IPS-15b (cell line): ENCODE measurements around the gene ASTN2.

Experiments used
- H3K27me3 ChIP-seq: one replicate; pipeline ENCODE4 v1.6.1; 2013; ENCODE audit warnings: low read length; ENCODE audit not compliant: control insufficient read depth, insufficient read depth
- H3K36me3 ChIP-seq: one replicate; pipeline ENCODE4 v1.6.1; 2013; ENCODE audit warnings: low read length; ENCODE audit not compliant: control insufficient read depth, insufficient read depth
- H3K4me1 ChIP-seq: one replicate; pipeline ENCODE4 v1.6.1; 2013; ENCODE audit warnings: mild to moderate bottlenecking, low read length; ENCODE audit not compliant: control insufficient read depth, insufficient read depth
- H3K4me3 ChIP-seq: one replicate; pipeline ENCODE4 v1.5.1; 2013; ENCODE audit warnings: low read depth, low read length
- H3K9ac ChIP-seq: one replicate; pipeline ENCODE4 v1.6.1; 2013; ENCODE audit warnings: low read depth, mild to moderate bottlenecking, low read length
- H3K9me3 ChIP-seq: one replicate; pipeline ENCODE4 v1.6.1; 2013; ENCODE audit warnings: mild to moderate bottlenecking, low read length; ENCODE audit not compliant: control insufficient read depth, insufficient read depth

ASTN2 gene

GRCh38 chr9:117231012-117231411, 183.8 kb downstream of the ASTN2 start:
- no peak overlapping the region for H3K4me3 ChIP-seq
- H3K36me3 ChIP-seq, result no peaks in the 10 kb centered on the region
- H3K9me3 ChIP-seq, result no peaks in the 10 kb centered on the region
- no peaks in the 10 kb centered on the region for H3K27me3 ChIP-seq
- H3K9ac ChIP-seq, result no peak overlapping the region
- no peaks in the 10 kb centered on the region for H3K4me1 ChIP-seq

DNA sequence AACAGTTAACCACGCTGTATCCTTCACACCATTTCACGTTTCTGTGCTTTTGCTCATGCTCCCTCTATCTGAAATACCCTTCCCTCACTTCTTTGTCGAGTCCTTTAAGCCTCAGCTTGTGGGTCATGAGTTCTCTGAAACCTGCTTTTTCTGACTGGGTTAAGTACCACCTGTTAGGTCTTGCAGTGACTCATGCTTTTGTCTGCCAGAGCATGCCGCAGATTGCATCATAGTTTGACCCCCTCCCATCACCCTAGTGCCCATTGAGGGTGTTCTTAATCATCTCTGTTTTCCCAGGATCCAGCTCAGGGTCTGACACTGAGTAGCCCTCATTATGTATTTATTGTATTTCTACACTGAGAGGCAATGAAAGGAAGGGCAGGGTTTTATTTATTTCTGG, 190.2 kb downstream of the ASTN2 start:
- Histone ChIP-seq H3K9me3 (no peaks in the 10 kb centered on the region), H3K36me3 (no peaks in the 10 kb centered on the region), H3K4me1 (no peaks in the 10 kb centered on the region), H3K9ac (no peak overlapping the region), H3K27me3 (no peaks in the 10 kb centered on the region), H3K4me3 (no peak overlapping the region)

DNA sequence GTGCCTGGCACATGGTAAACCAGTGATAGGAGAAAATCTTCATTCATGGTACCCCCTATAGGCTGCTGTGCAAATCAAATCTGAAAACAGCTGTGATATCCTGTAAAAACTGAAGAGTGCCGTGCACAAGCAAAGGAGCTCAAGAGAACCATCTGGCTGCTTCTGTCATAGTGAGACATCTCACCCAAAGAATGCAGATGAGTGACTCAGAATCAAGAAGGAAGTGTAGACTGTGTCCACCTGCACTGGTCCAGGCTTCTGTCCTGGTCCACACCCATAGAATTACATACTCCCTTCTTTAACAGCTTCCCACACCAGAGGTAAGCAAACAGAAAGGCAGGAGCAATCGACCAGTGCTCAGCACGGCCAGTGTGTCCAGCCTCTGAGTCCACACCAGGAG, 195.9 kb downstream of the ASTN2 start:
- Histone ChIP-seq H3K9ac (no peak overlapping the region), H3K9me3 (no peaks in the 10 kb centered on the region), H3K27me3 (no peaks in the 10 kb centered on the region), H3K4me1 (no peaks in the 10 kb centered on the region), H3K36me3 (no peaks in the 10 kb centered on the region), H3K4me3 (no peak overlapping the region)

DNA sequence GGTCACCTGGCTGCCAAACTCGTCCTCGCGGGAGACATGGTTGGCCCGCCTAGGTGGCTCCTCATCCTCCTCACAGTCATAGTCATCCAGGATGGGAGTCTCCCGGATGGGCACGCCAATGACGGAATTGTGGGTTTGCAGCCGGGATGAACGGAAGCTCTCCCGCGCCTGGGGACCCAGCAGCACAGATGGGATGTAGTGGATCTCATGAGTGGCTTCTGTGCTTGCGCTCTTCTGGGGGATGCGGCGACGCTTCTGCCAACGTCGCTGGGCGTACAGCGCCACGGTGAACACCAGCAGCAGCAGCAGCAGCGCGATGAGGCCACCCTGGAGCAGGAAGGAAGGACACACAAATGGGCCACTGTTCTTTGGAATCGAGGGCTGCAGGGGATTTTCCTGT, 200.4 kb downstream of the ASTN2 start:
- no peaks in the 10 kb centered on the region for H3K9me3 ChIP-seq
- no peak overlapping the region for H3K9ac ChIP-seq
- no peaks in the 10 kb centered on the region for H3K36me3 ChIP-seq
- H3K4me1 ChIP-seq, result peaks cover 4% of the 10 kb centered on the region
- no peak overlapping the region for H3K4me3 ChIP-seq
- no peaks in the 10 kb centered on the region for H3K27me3 ChIP-seq

GRCh38 chr9:117211280-117211679, 203.6 kb downstream of the ASTN2 start:
- Histone ChIP-seq H3K36me3 (no peaks in the 10 kb centered on the region), H3K27me3 (no peaks in the 10 kb centered on the region), H3K9ac (no peak overlapping the region), H3K4me1 (peaks cover 4% of the 10 kb centered on the region), H3K9me3 (no peaks in the 10 kb centered on the region), H3K4me3 (no peak overlapping the region)

GRCh38 chr9:117205806-117206205, 209.1 kb downstream of the ASTN2 start:
- no peaks in the 10 kb centered on the region for H3K9me3 ChIP-seq
- no peaks in the 10 kb centered on the region for H3K36me3 ChIP-seq
- no peak overlapping the region for H3K4me3 ChIP-seq
- no peak overlapping the region for H3K9ac ChIP-seq
- H3K27me3 ChIP-seq, result no peaks in the 10 kb centered on the region
- no peaks in the 10 kb centered on the region for H3K4me1 ChIP-seq

GRCh38 chr9:117204971-117205370, 209.9 kb downstream of the ASTN2 start:
- H3K9ac ChIP-seq, result no peak overlapping the region
- no peaks in the 10 kb centered on the region for H3K36me3 ChIP-seq
- H3K9me3 ChIP-seq, result no peaks in the 10 kb centered on the region
- H3K4me3 ChIP-seq, result no peak overlapping the region
- H3K27me3 ChIP-seq, result no peaks in the 10 kb centered on the region
- H3K4me1 ChIP-seq, result no peaks in the 10 kb centered on the region

DNA sequence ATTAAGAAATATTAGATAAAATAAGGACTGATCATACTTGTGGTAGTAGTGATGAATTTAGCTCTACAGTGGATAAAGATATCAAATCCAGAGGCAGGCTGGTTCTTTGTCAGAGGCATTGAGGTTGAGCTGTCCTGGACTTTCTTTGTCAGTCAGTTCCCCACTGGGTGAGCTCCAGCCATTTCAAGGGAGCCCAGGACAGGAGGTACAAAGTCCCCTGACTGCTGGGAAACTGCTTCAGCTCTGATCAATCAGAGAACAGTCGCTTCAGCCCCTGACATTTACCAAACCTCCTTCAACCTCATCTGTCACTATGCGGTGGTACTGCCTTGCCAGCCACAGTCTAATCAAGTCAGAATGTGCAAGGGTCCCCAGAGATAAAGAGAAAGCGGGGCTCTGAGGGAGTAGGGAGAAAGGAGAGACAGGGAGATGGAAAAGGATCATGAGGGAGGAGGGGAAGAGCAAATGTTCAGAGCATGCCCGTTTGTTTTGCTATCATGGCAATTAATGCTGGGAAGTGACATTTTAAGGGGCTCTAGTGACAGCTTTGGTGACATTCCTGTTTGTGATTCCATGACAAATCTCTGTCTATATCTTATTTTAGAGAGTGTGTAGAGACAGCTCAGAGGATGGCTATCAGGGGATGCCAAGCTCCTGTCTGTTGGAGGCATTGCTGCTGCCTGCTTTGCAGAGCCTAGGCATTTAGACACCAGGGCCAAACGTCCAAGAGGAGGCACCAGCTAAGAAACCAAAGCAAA, 223.2 kb downstream of the ASTN2 start:
- H3K9ac ChIP-seq, result no peak overlapping the region
- no peaks in the 10 kb centered on the region for H3K4me1 ChIP-seq
- H3K4me3 ChIP-seq, result no peak overlapping the region
- H3K36me3 ChIP-seq, result no peaks in the 10 kb centered on the region
- H3K27me3 ChIP-seq, result no peaks in the 10 kb centered on the region
- H3K9me3 ChIP-seq, result no peaks in the 10 kb centered on the region

- no peak overlapping the region for H3K4me3 ChIP-seq
- H3K36me3 ChIP-seq, result no peaks in the 10 kb centered on the region
- H3K4me1 ChIP-seq, result no peaks in the 10 kb centered on the region
- no peaks in the 10 kb centered on the region for H3K9me3 ChIP-seq
- H3K27me3 ChIP-seq, result no peaks in the 10 kb centered on the region
- no peak overlapping the region for H3K9ac ChIP-seq
Measured at GRCh38 chr9:117189121-117189520, 225.7 kb downstream of the ASTN2 start.

DNA sequence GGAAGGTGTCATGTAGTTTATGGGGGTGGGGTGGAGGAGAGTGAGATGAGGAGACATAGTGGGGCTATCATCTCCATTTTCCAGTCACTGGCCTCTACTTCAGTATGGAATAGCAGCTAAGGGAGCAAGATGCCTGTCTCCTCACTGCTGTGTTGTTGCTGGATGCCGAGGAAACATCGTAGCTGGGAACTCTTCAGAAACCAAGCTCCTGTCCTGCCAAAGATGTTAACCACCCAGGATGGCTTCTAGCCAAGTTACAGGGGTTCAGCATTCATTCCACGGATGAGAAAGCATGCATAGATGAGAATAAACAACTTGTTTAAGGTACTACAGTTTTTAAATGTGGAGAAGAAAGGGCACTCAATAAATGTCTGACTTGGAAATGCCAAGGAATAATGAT, 226.5 kb downstream of the ASTN2 start:
- no peaks in the 10 kb centered on the region for H3K9me3 ChIP-seq
- no peaks in the 10 kb centered on the region for H3K27me3 ChIP-seq
- H3K4me1 ChIP-seq, result no peaks in the 10 kb centered on the region
- no peaks in the 10 kb centered on the region for H3K36me3 ChIP-seq
- H3K9ac ChIP-seq, result no peak overlapping the region
- no peak overlapping the region for H3K4me3 ChIP-seq

DNA sequence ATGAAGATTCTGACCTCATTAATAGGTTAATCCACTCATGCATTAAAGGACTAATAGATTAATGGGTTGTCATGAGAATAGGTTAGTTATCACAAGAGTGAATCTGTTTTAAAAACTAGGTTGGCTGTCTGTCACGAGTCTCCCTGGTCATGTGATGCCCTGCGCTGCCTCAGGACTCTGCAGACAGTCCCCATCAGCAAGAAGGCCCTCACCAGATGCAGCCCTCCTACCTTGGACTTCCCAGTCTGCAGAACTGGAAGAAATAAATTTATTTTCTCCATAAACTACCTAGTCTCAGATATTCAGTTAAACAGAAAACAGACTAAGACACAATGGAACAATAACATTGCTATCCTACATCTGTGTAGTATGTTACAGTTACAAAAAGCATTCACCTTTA, 227.4 kb downstream of the ASTN2 start:
- Histone ChIP-seq H3K9me3 (no peaks in the 10 kb centered on the region), H3K4me1 (no peaks in the 10 kb centered on the region), H3K9ac (no peak overlapping the region), H3K4me3 (no peak overlapping the region), H3K27me3 (no peaks in the 10 kb centered on the region), H3K36me3 (no peaks in the 10 kb centered on the region)

DNA sequence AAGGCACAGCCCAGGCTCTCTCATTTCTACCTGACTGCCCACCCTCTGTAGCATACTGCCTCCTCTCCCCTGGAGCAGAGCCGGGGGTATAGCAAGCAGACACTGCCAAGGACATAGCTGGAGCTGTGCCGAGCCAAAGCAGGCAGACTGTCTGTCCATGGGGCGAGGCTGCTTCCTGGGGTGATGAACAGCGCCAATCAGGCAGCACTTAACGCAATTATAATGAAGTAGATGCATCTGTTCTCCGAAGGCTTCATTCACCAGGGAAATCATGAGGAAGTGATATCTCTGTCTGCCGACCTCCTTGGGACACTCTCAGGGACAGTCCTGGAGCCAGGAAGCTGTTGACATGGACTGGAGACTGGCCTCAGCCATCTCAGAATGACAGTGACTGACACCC, 230.7 kb downstream of the ASTN2 start:
- Histone ChIP-seq H3K9me3 (no peaks in the 10 kb centered on the region), H3K9ac (no peak overlapping the region), H3K4me3 (no peak overlapping the region), H3K36me3 (no peaks in the 10 kb centered on the region), H3K4me1 (no peaks in the 10 kb centered on the region), H3K27me3 (no peaks in the 10 kb centered on the region)
